Measurements from ENCODE around the gene NUP88.

NUP88 gene

GRCh38 chr17:5418858-5419355 is 555 bp downstream of the NUP88 start:
- peak; percentile 38 for DNase-seq

DNA sequence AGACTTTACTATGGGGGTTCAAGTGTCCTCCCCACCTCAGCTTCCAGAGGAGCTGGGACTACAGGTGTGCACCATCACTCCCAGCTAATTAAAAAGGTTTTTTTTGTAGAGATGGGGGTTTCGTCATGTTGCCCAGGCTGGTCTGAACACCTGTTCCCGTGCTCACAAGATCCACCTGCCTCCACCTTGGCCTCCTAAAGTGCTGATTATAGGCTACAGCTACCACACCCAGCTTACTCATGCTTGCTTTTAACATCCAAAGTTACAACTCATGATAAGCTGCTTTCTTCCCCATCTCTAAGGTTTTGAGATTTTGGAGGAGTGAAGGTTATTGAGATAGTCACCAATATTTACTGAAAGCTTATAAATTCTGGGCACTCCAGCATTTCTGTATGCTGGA is 2.6 kb downstream of the NUP88 start:
- DNase-seq = no peak

GRCh38 chr17:5413682-5414081 is 5.8 kb downstream of the NUP88 start:
- DNase-seq = no peak

GRCh38 chr17:5410594-5411272 is 8.7 kb downstream of the NUP88 start:
- no peak for DNase-seq

DNA sequence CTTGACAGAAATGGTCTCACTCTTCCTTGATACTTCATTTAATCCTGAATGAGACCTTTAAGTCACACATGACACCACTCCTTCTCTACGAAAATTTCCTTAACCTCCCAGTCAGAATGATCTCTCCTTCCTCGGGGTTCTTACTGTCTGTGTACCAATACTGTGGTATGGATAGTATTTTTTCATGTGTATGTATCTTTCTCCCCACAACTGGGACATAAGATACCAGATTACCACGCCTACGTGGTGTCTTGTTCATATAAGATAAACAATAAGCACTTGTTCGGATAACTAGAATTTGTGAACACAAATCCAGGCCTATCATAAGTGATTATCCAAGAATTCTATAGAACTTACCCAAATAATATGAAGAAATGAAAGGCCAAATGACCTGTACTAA is 11.3 kb downstream of the NUP88 start:
- DNase-seq = no peak

DNA sequence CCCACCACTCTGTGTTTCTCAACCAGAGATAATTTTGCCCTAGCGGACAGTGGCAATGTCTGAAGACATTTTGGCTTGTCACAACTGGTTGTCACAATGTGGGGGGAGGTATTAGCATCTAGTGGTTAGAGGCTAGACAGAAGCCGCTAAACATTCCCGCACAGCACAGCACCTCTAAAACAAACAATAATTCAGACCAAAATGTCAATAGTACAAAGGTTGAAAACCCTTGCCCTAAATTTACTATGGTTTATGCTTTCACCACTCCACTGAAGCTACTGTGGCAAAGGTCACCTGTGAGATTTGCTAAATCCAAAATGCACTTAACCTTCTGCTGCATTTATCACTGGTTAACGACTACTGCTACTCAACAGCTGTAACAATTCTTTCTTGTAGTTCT is 14.1 kb downstream of the NUP88 start:
- no peak for DNase-seq

- DNase-seq = no peak
Observed at GRCh38 chr17:5399767-5400166, 19.7 kb downstream of the NUP88 start.

DNA sequence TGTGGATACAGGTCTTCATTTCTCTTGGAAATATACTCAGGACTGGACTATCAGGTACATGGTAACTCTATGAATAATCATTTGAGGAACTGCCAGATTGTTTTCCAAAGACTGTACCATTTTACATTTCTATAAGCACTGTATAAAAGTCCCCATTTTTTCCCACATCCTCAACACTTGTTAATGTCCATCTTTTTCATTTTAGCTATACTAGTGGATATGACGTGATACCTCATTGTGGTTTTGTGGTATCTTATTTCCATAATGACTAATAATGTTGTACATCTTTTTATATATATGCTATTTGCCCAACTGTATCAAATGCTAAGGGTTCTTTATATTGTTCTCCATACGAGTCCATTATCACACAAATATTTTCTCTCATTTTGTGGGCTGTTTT is 22.9 kb downstream of the NUP88 start:
- no peak for DNase-seq

GRCh38 chr17:5391678-5392077 is 27.8 kb downstream of the NUP88 start:
- no peak for DNase-seq

DNA sequence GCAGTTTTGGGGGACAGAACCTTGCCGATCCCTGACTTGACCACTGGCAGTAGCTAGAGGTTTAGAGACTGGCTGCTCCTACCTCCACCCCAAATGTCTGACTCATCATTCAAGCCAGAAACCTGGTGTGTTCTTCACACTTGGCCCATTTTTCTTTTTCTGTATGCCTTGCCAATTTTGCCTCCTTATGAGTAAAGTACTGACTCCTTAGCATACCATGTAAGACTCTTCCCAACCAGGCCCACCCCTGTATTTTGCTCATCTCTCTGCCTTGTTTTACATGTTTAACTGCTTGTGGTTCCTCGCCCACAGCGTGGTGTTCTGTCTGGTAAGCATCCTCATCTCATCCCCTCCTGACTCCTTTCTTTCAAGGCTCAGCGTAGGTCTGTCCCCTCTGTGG is 37.9 kb downstream of the NUP88 start:
- DNase-seq = no peak

DNA sequence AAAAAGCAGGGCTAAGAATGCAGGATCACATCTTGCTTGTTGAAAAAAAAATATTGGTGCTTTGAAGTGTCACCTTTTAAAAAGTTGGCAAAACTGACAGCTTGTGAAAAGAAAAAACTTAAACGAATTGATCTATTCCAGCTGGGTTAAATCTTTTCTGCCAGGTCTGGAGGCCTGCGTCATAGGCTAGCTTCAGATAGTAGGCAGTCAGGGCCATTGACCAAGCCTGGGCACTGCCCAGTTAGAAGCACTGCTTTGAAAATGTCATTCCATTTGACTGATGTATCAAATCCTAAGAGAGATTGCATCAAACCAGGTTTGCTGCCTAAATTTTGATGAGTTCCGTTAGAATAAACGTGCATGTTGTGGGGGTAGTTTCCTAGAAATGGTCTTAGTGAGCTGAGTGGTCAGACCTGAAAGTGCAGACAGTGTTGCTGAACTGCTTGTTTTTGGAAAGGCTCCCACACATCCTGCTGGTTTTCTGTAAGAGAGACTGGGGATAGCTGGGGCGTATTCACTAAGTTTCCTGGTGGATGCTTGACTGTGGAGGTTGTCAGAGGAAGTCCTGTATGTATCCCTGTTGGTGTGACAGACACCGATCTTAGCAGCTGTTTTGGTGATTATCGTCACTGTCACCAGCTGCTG is 38.8 kb downstream of the NUP88 start:
- DNase-seq = no peak

DNA sequence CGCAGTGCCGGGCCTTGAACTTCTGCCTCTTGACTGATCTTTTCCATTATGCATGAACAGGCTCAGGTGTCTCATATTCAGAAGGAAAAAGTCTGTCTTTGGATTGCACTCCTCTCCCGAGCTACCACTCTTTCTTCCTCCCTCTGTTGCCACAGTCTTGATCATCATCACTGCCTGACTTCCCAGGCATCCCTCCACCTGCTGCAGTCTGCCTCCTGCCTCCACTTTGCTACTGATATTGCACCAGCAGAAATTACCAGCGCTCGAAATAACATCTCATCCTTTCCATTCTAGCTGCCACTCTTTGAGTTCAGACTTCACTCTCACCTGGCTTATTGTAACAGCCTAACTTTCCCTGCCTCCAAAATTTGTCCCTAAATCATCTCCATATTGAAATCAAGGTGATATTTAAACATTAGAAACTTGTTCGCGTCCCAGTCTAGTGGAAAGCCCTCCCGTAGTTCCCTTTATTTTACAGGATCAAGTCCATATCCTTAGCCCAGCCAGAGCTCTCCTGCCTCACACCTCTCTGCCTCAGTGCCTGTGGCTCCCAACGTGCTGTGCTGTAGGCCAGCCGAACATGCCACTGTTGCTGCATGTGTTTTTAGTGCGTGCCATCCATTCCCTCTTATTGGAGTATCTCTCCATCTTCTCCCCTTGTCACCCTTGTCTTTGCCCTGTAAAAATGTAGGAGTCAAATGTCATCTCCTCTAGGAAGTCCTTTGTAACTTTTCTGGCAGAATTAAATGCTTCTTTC is 39.9 kb downstream of the NUP88 start:
- DNase-seq = no peak

DNA sequence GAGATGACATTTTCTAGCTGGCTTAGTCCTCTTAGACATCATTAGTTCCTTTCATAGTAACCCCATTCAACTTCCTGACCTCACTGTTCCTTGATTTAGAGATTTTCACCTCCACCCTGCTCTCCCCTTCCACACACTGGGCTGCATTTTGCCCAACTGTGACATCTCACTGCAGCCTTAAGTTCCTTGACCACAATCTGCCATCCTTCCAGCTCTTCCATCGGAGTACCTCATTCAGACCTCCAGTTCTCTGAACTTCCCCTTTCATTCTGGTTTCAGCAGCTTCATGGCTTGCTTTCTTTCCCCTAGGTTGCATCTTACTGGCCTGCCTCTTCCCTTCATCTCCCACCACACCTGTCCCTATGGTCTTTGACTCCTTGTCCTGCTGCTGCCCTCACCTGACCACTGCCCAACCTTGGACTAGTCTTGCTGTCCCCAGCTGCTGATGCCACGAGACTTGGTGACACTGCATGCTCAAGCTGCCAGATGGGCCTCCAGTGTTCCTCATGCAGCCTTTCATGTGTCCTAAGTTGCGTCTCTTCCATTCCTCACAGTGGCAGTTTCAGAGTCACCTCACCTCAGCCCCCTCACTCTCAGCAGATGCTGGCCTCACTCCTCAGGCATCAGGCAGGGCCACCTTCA is 40.8 kb downstream of the NUP88 start:
- DNase-seq = no peak

GRCh38 chr17:5373112-5373511 is 46.4 kb downstream of the NUP88 start:
- no peak for DNase-seq

DNA sequence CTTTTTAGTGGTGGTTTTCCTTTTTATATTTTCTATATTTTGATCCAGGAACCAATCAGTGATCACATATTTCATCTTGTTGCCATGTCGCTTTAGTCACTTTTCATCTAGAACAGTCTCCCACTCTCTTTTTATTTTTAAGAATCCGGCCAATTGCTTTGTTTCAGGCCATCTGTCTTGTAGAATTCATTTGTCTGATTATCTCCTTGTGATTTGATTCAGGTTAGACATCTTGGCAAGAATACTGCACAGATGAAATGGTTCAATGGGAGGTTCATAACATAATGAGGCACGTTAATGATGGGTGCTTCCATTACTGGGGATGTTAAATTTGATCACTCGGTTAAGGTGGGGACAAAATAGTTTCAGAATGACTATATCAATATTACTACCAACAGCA is 49.1 kb downstream of the NUP88 start:
- no peak for DNase-seq

DNA sequence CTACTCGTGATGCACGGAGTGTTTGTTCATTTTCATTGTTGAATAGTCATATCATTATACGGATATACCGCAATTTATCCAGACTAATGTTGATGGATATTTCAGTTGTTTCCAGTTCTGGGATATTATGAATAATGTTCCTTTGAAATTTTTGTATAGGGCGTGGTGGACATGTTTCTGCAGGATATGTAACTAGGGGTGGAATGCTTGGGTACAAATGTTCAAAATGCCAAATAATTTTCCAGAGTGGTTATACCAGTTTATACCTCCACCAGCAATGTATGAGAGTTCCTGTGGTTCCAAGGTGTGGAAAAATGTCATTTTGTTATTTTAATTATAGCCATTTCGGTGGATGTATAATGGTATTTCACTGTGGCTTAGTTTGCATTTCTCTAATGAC is 53.6 kb downstream of the NUP88 start:
- no peak for DNase-seq

- no peak for DNase-seq
Observed at GRCh38 chr17:5364696-5365095, 54.8 kb downstream of the NUP88 start.

DNA sequence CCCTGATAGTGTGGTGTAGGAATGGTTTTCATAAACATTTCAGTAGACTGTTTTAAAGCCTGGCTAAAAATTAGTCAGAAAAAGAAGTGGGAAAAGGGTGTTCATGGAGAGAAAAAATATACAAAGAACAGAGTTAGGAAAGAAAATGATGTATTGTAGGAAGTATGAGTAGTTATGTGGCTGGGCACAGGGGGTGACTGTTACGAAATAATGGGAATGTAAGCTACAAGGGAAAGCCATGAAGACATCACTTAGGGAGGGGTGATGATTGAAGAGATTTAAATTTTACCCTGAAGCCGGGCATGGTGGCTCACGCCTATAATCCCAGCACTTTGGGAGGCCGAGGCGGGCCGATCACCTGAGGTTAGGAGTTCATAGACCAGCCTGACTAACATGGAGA is 55.3 kb downstream of the NUP88 start:
- no peak for DNase-seq

DNA sequence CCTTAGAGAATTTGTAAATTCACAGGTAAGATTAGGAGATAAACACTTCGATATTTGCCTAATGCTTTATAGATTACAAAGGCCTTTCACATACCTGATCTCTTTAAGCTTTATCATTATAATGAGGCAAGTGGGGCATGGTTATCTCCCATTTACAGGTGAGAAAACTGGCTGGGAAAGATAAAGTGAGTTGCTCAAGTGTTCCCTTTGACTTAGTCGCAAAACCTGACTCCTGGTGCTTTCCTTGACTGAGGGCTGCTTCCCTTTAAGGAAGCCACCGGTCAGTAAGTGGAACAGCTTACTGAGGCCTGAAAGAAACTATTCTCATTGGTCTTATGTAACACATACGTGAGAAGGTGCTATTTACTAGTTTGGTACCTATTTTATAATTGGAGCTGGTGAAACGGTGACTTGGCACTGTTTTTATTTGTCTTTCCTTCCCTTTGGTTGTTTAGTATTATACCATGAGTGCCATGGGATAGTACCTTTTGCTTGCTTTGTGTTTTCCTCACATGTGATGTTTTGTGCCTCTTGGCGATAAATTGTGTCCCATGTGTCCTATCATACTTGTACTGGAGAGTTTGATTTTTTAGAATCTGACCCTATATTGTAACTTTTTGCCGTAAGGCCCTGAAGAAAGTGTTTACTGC is 57.2 kb downstream of the NUP88 start:
- no peak for DNase-seq

GRCh38 chr17:5361426-5361825 is 58.0 kb downstream of the NUP88 start:
- DNase-seq = no peak

GRCh38 chr17:5355421-5356129 is 63.9 kb downstream of the NUP88 start:
- peak; percentile 6 for DNase-seq

DNA sequence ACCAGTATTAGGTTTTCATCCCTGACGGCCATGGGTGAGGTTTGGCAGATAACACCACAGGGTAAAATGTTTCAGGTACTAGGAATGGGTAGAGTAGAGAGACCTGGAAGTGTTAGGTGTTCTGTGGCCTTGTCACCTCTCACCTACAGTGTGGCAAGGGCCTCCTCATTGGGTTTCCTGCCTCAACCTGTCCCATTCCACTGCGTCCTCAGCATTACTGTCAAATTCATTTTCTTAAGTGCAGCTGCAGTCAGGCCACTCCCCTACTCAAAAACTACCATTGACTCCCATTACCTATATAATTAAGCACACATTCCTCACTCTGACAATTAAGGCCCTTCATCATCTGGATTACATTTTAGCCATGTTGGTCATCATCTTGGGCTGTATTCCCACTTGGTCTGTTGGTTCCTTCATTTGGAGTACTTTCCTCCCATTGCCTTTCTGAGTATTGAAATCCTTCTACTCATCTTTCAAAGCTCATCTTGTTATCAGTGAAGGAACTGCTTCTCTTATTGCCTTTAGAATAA is 64.5 kb downstream of the NUP88 start:
- no peak for DNase-seq
